Activated B cell treated with CpG ODN at 0.5 μM for 24 hours (primary cell): ENCODE measurements around the gene RTRAF. TPM values are rescaled to one million over a fixed set of nuclear protein-coding genes. Genes with fewer than 3 reads are reported as not detected.

ENCODE experiments used
- ATAC-seq: fragments of 200-7000 bp; cut with Tn5 transposase; one replicate; pipeline ENCODE4 v1.10.0; 2021; ENCODE audit warnings: low read depth, mild to moderate bottlenecking, moderate library complexity
- CTCF ChIA-PET: fragments of 350-600 bp; sonication (Branson Sonifier 250); formaldehyde crosslinking; loops from one replicate; lab custom pipeline; 2021; ENCODE audit warnings: antibody characterized with exemption; lab: Charles Lee
- POLR2A ChIA-PET: fragments of 350-600 bp; sonication (Branson Sonifier 250); formaldehyde crosslinking; loops from one replicate; lab custom pipeline; 2021; ENCODE audit warnings: antibody characterized with exemption; lab: Charles Lee
- DNase-seq: peaks from one replicate; pipeline ENCODE4 v3.0.0; 2022
- H3K27ac Mint-ChIP-seq: one replicate; pipeline ENCODE4 v1.8.0; 2020; ENCODE audit warnings: mixed read lengths
- H3K27me3 Mint-ChIP-seq: one replicate; pipeline ENCODE4 v1.8.0; 2021; ENCODE audit warnings: mixed read lengths
- H3K36me3 Mint-ChIP-seq: one replicate; pipeline ENCODE4 v1.8.0; 2021; ENCODE audit warnings: low read depth, mixed read lengths
- H3K4me1 Mint-ChIP-seq: one replicate; pipeline ENCODE4 v1.8.0; 2021; ENCODE audit warnings: mixed read lengths
- H3K4me3 Mint-ChIP-seq: one replicate; pipeline ENCODE4 v1.8.0; 2020; ENCODE audit warnings: mild to moderate bottlenecking, mixed read lengths
- H3K9me3 Mint-ChIP-seq: one replicate; pipeline ENCODE4 v1.8.0; 2020; ENCODE audit warnings: mixed read lengths
- intact Hi-C: fragments of 100-400 bp; cut with micrococcal nuclease; formaldehyde crosslinking; loops from one replicate; pipeline ENCODE4 v1.15.1; 2024
- total RNA-seq: library from RNA; stranded (reverse); gene quantifications from 2 replicates; pipeline ENCODE4 v1.2.3, GENCODE V29; 2022
- TF ChIP-seq, protein P1 (sequence below): fragments of 200-600 bp; IDR thresholded peaks from one replicate; pipeline ENCODE4 v1.8.0; 2022; ENCODE audit warnings: antibody characterized with exemption, mild to moderate bottlenecking

RTRAF gene
- total RNA-seq, 1 donor from 2014 or later, result 160 TPM

DNA sequence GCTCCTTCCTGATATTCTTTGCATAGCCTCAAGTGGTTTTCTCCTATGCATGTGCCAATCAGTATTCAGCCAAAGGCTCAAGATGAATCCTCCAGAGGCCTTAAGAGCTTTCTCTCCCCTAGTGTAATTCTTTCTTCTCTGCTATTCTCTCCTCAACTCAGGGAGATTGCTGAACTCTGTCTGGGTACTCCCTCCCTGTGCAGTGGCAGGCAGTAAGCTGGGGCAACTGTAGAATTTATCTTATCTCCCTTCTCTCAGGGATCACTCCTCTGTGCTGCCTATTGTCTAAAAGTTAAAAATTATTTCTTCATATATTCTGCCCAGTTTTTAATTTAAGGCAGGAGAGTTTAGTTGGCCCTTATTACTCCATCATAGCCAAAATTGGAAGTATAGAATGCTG is 28.5 kb upstream of the RTRAF start:
- peaks cover 88% of the 10 kb centered on the region for H3K36me3 Mint-ChIP-seq
- no peak overlapping the region for H3K4me3 Mint-ChIP-seq
- no peak for ATAC-seq
- H3K4me1 Mint-ChIP-seq, result peaks cover 14% of the 10 kb centered on the region
- intact Hi-C loops, result no loop called here
- no peak overlapping the region for H3K27ac Mint-ChIP-seq
- POLR2A ChIA-PET, result no interaction called here
- H3K27me3 Mint-ChIP-seq, result no peaks in the 10 kb centered on the region
- CTCF ChIA-PET, result no interaction called here
- no peak for DNase-seq
- peaks cover 19% of the 10 kb centered on the region for H3K9me3 Mint-ChIP-seq
- TF ChIP-seq, protein P1, sequence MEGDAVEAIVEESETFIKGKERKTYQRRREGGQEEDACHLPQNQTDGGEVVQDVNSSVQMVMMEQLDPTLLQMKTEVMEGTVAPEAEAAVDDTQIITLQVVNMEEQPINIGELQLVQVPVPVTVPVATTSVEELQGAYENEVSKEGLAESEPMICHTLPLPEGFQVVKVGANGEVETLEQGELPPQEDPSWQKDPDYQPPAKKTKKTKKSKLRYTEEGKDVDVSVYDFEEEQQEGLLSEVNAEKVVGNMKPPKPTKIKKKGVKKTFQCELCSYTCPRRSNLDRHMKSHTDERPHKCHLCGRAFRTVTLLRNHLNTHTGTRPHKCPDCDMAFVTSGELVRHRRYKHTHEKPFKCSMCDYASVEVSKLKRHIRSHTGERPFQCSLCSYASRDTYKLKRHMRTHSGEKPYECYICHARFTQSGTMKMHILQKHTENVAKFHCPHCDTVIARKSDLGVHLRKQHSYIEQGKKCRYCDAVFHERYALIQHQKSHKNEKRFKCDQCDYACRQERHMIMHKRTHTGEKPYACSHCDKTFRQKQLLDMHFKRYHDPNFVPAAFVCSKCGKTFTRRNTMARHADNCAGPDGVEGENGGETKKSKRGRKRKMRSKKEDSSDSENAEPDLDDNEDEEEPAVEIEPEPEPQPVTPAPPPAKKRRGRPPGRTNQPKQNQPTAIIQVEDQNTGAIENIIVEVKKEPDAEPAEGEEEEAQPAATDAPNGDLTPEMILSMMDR, result no peak

GRCh38 chr14:51962711-51963110 is 26.6 kb upstream of the RTRAF start:
- Mint-ChIP-seq H3K27ac (no peak overlapping the region), H3K9me3 (peaks cover 19% of the 10 kb centered on the region), H3K27me3 (no peaks in the 10 kb centered on the region), H3K36me3 (peaks cover 85% of the 10 kb centered on the region), H3K4me3 (no peak overlapping the region), H3K4me1 (peaks cover 14% of the 10 kb centered on the region)
- intact Hi-C loops, result no loop called here
- TF ChIP-seq, protein P1, result no peak
- ChIA-PET POLR2A (no interaction called here), CTCF (interaction anchor here (1.7 kb wide), 1 partner anchor 16 kb away, joined by 5 read pairs; no protein-coding TSS in a partner anchor)
- ATAC-seq, result no peak
- DNase-seq, result no peak

GRCh38 chr14:51963286-51963685 is 26.1 kb upstream of the RTRAF start:
- Mint-ChIP-seq H3K36me3 (peaks cover 85% of the 10 kb centered on the region), H3K27ac (no peak overlapping the region), H3K4me1 (peaks cover 14% of the 10 kb centered on the region), H3K4me3 (no peak overlapping the region), H3K27me3 (no peaks in the 10 kb centered on the region), H3K9me3 (peaks cover 19% of the 10 kb centered on the region)
- DNase-seq, result no peak
- POLR2A ChIA-PET, result no interaction called here
- CTCF ChIA-PET, result interaction anchor here (1.7 kb wide), 1 partner anchor 15 kb away, joined by 5 read pairs; no protein-coding TSS in a partner anchor
- TF ChIP-seq, protein P1, result no peak
- ATAC-seq, result no peak
- intact Hi-C loops, result no loop called here

DNA sequence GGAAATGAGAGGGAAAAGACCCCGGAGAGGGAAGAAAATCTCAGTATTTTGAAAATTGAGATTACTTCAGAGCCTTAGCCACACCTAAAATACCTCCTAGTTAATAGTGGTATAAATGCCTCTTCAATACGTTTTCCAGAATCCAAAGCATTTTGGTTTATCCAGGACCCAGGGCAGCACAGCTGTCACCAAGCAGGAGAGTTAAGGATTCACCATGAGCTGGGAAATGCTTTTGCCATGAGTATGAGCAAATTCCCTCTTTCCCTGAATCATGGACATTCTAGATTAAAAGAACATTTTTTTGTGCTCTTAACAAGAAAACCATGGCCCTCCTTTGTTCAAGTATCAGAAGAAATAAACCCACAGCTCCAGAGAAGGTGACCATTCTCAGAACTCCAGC is 21.8 kb upstream of the RTRAF start:
- Mint-ChIP-seq H3K4me3 (no peak overlapping the region), H3K4me1 (peaks cover 6% of the 10 kb centered on the region), H3K9me3 (no peaks in the 10 kb centered on the region), H3K36me3 (peaks cover 57% of the 10 kb centered on the region), H3K27ac (no peak overlapping the region), H3K27me3 (no peaks in the 10 kb centered on the region)
- ChIA-PET POLR2A (no interaction called here), CTCF (interaction anchor here (0.7 to 1.8 kb wide), 2 partner anchors 11 to 591 kb away, joined by 3 to 6 read pairs; no protein-coding TSS in a partner anchor)
- intact Hi-C loops, result no loop called here
- no peak for DNase-seq
- ATAC-seq, result no peak
- TF ChIP-seq, protein P1, result no peak

DNA sequence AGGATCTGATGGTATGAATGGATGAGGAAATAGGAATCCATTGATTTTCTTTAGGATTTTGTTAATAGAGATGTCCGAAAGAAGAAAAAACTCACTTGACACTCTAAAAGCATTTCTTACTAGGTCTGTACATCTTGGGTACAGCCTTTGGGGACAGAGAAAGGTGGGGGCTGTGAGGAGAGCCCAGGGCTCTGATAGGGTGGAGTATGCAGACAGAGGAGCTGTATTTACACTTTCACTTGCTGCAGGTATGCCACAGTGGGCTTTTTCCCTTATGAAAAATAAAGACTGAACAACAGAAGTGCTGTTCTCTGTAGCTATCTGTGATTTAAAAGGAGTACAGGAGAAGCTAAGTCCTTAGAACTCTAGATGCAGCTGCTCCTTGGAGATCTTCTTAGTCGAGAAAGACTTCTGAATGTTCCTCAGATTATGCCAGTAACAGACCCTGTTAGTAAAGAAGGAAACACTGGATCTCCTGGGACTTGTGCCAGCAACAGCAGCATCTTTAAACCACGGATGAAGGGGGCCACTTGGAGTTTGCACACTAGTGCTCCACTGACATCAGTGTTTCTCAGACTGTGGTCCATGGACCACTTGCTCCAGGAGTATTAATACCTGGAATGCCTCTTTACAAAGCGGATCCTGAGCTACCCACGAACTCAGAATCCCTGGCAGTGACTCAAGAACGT is 19.4 kb upstream of the RTRAF start:
- ATAC-seq (no peak), DNase-seq (no peak)
- H3K4me1 Mint-ChIP-seq, result no peaks in the 10 kb centered on the region
- no peak overlapping the region for H3K4me3 Mint-ChIP-seq
- ChIA-PET CTCF (no interaction called here), POLR2A (no interaction called here)
- H3K9me3 Mint-ChIP-seq, result no peaks in the 10 kb centered on the region
- intact Hi-C loops, result no loop called here
- H3K27me3 Mint-ChIP-seq, result no peaks in the 10 kb centered on the region
- TF ChIP-seq, protein P1, result no peak
- no peak overlapping the region for H3K27ac Mint-ChIP-seq
- peaks cover 37% of the 10 kb centered on the region for H3K36me3 Mint-ChIP-seq
